Panc1 (cell line): Measurements from ENCODE around the gene ETV4. TPM values are rescaled to one million over a fixed set of nuclear protein-coding genes. Genes with fewer than 3 reads are reported as not detected.

ENCODE experiments used
- ATAC-seq: fragments of 200-7000 bp; cut with Tn5 transposase; 2 replicates; pipeline ENCODE4 v1.9.1; 2020; ENCODE audit warnings: mild to moderate bottlenecking, moderate library complexity
- BruUV-seq: library from RNA; stranded (reverse); fragments of 400-500 nt; replicated peaks from 2 replicates; lab custom pipeline; 2021; lab: Mats Ljungman, UMichigan
- CTCF ChIA-PET: fragments of 300-600 bp; sonication (Branson Sonifier 250); formaldehyde crosslinking; loops from one replicate; lab custom pipeline; 2022; ENCODE audit warnings: antibody characterized with exemption; lab: Charles Lee
- POLR2A ChIA-PET: fragments of 300-600 bp; sonication (Branson Sonifier 250); formaldehyde crosslinking; loops from one replicate; lab custom pipeline; 2022; ENCODE audit warnings: antibody characterized with exemption; lab: Charles Lee
- DNase-seq: peaks from one replicate; pipeline ENCODE4 v3.0.0-alpha.2; 2010; ENCODE audit warnings: low read depth, low spot score
- H3K27ac ChIP-seq: 2 replicates; pipeline ENCODE4 v1.5.1; 2011; ENCODE audit warnings: mild to moderate bottlenecking, low read length, inconsistent platforms
- H3K27me3 ChIP-seq: fragments of 200-500 bp; sonication (Bioruptor generic); 2 replicates; pipeline ENCODE4 v1.6.0; 2014; ENCODE audit warnings: low read length, inconsistent platforms; ENCODE audit not compliant: control insufficient read depth, insufficient read depth
- H3K36me3 ChIP-seq: fragments of 200-500 bp; sonication (Bioruptor generic); 2 replicates; pipeline ENCODE4 v1.5.1; 2014; ENCODE audit warnings: inconsistent platforms, mild to moderate bottlenecking, low read length, moderate library complexity; ENCODE audit not compliant: control insufficient read depth, insufficient read depth
- H3K4me1 ChIP-seq: 2 replicates; pipeline ENCODE4 v1.5.1; 2011; ENCODE audit warnings: inconsistent platforms, mild to moderate bottlenecking, low read length, moderate library complexity; ENCODE audit not compliant: control insufficient read depth, insufficient read depth
- H3K4me3 ChIP-seq, 2 experiments: 2 replicates each; pipeline ENCODE4 v1.5.1; 2011 to 2012; ENCODE audit warnings: low read depth in 2 of 2, low read length in 2 of 2, mild to moderate bottlenecking in 2 of 2, inconsistent platforms in 1 of 2, moderate library complexity in 1 of 2
- H3K9me3 ChIP-seq: fragments of 200-500 bp; sonication (Bioruptor generic); 2 replicates; pipeline ENCODE4 v1.5.1; 2014; ENCODE audit warnings: low read depth, mild to moderate bottlenecking, inconsistent platforms, low read length, moderate library complexity; ENCODE audit not compliant: control insufficient read depth, insufficient read depth
- POLR2AphosphoS5 ChIP-seq: IDR thresholded peaks from 2 replicates; pipeline ENCODE4 v1.6.1; 2012; ENCODE audit warnings: mild to moderate bottlenecking, low read depth, low read length, moderate library complexity
- SIN3A ChIP-seq: IDR thresholded peaks from 2 replicates; pipeline ENCODE4 v1.6.1; 2012; ENCODE audit warnings: low read depth, mild to moderate bottlenecking, low read length, moderate library complexity, borderline replicate concordance; ENCODE audit not compliant: insufficient read depth
- TCF7L2 ChIP-seq: IDR thresholded peaks from 2 replicates; pipeline ENCODE4 v1.6.1; 2011; ENCODE audit warnings: mild to moderate bottlenecking, low read depth, low read length, inconsistent platforms
- in situ Hi-C: cut with HindIII; loops from 2 replicates; pipeline ENCODE4 v1.10.0; 2016; ENCODE audit warnings: low sequenced_read_pairs, low pct_unique_long_range_greater_than_20kb
- intact Hi-C: fragments of 100-400 bp; cut with micrococcal nuclease; formaldehyde crosslinking; loops from one replicate; pipeline ENCODE4 v1.10.0; 2022; ENCODE audit not compliant: unreplicated experiment
- total RNA-seq: library from RNA; stranded (reverse); gene quantifications from one replicate; pipeline ENCODE4 v1.2.1, GENCODE V29; 2021; ENCODE audit not compliant: unreplicated experiment
- TF ChIP-seq, protein P1 (sequence below): fragments of 450-650 bp; IDR thresholded peaks from 2 replicates; pipeline ENCODE4 v1.5.1; 2017; ENCODE audit warnings: mild to moderate bottlenecking
- TF ChIP-seq, protein P2 (sequence below), 2 experiments: IDR thresholded peaks; 2 replicates each; pipeline ENCODE4 v1.6.1; 2011 to 2012; ENCODE audit warnings: low read depth in 2 of 2, control low read depth in 1 of 2, low read length in 1 of 2, mild to moderate bottlenecking in 1 of 2, moderate library complexity in 1 of 2; ENCODE audit not compliant: insufficient read depth in 1 of 2

The ETV4 gene
- total RNA-seq, 1 experiment from 2014 or later, result 8.3 TPM

DNA sequence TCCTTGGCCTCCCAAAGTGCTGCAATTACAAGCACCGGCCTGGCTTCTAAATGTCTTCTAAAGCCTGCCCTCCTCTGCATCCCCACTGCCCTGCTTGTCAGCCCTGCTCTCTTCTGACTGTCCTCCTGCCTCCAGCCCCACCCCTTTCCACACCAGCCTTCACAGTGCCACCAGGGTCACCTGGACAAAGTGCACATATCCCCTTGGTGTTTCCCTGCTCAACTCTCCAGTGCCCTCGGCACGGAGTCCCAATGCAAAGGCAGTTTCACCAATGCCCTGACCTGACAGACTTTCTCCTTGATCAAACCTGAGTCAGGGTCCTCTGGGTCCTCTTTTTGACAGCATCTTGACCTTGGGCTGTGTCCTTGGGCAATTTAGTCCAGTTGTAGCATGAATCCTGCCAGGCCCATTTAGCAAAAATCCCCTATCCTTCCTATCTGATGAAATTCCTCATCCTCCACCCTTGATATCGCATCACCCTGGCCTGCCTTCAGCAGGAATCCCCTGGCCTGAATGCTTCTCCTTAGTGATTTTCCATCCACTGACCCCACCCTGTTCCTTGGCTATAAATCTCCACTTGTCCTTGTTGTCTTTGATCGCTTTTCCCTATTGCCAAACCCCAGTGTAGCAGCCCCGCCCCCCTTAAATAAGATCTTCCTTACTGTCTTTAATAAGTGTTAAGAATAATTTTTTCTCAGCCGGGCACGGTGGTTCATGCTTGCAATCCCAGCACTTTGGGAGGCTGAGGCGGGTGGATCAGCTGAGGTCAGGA is 42.7 kb upstream of the ETV4 start:
- DNase-seq, result no peak
- POLR2A ChIA-PET, result no interaction called here
- no peaks in the 10 kb centered on the region for H3K9me3 ChIP-seq
- BruUV-seq, result no TSS peak
- peak; percentile 45; the same call in 1 of the 2 replicates for ATAC-seq
- intact Hi-C loops, result no loop called here
- H3K36me3 ChIP-seq, result no peaks in the 10 kb centered on the region
- in situ Hi-C loops, result no loop called here
- CTCF ChIA-PET, result no interaction called here
- no peaks in the 10 kb centered on the region for H3K27me3 ChIP-seq
- H3K4me1 ChIP-seq, result peaks cover 15% of the 10 kb centered on the region
- TF ChIP-seq SIN3A (no peak), TCF7L2 (no peak), POLR2AphosphoS5 (no peak)
- TF ChIP-seq, protein P1, sequence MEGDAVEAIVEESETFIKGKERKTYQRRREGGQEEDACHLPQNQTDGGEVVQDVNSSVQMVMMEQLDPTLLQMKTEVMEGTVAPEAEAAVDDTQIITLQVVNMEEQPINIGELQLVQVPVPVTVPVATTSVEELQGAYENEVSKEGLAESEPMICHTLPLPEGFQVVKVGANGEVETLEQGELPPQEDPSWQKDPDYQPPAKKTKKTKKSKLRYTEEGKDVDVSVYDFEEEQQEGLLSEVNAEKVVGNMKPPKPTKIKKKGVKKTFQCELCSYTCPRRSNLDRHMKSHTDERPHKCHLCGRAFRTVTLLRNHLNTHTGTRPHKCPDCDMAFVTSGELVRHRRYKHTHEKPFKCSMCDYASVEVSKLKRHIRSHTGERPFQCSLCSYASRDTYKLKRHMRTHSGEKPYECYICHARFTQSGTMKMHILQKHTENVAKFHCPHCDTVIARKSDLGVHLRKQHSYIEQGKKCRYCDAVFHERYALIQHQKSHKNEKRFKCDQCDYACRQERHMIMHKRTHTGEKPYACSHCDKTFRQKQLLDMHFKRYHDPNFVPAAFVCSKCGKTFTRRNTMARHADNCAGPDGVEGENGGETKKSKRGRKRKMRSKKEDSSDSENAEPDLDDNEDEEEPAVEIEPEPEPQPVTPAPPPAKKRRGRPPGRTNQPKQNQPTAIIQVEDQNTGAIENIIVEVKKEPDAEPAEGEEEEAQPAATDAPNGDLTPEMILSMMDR, result no peak
- TF ChIP-seq, protein P2, sequence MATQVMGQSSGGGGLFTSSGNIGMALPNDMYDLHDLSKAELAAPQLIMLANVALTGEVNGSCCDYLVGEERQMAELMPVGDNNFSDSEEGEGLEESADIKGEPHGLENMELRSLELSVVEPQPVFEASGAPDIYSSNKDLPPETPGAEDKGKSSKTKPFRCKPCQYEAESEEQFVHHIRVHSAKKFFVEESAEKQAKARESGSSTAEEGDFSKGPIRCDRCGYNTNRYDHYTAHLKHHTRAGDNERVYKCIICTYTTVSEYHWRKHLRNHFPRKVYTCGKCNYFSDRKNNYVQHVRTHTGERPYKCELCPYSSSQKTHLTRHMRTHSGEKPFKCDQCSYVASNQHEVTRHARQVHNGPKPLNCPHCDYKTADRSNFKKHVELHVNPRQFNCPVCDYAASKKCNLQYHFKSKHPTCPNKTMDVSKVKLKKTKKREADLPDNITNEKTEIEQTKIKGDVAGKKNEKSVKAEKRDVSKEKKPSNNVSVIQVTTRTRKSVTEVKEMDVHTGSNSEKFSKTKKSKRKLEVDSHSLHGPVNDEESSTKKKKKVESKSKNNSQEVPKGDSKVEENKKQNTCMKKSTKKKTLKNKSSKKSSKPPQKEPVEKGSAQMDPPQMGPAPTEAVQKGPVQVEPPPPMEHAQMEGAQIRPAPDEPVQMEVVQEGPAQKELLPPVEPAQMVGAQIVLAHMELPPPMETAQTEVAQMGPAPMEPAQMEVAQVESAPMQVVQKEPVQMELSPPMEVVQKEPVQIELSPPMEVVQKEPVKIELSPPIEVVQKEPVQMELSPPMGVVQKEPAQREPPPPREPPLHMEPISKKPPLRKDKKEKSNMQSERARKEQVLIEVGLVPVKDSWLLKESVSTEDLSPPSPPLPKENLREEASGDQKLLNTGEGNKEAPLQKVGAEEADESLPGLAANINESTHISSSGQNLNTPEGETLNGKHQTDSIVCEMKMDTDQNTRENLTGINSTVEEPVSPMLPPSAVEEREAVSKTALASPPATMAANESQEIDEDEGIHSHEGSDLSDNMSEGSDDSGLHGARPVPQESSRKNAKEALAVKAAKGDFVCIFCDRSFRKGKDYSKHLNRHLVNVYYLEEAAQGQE (IDR thresholded peaks at IDR 0.05; ENCODE audit: insufficient read depth in 1 of 2, low read depth in 2 of 2, low read length in 1 of 2), result no peak
- H3K4me3 ChIP-seq, result no peak overlapping the region
- peak overlapping the region; percentile 34; the same call in 1 of the 2 replicates for H3K27ac ChIP-seq

DNA sequence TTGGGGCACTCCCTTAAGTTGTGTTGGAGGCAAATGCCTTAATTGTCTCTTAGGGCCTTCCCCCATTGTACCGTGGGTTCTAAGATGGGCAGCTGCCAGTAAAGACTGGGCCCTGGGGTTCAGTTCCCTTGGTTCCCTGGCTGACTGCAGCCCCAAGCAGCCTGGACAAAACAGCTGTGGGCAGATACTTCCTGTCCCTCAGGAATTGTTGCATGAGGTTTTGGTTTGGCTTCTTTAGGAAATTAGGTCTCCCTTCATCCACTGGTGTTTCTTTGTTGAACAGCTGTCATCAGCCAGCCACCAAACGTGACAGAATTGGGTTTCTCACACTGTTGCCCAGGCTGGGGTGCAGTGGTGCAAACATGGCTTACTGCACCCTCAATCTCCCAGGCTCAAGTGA is 42.0 kb upstream of the ETV4 start:
- no peak for TF ChIP-seq SIN3A
- no peak for TF ChIP-seq POLR2AphosphoS5
- TF ChIP-seq, protein P1, result no peak
- no peak for DNase-seq
- Histone ChIP-seq H3K27ac (no peak overlapping the region), H3K36me3 (no peaks in the 10 kb centered on the region), H3K4me3 (no peak overlapping the region), H3K4me1 (peaks cover 15% of the 10 kb centered on the region), H3K27me3 (no peaks in the 10 kb centered on the region), H3K9me3 (no peaks in the 10 kb centered on the region)
- intact Hi-C loops (no loop called here), in situ Hi-C loops (no loop called here)
- ChIA-PET CTCF (no interaction called here), POLR2A (no interaction called here)
- ATAC-seq, result no peak
- no TSS peak for BruUV-seq
